MCF 10A (cell line): ENCODE results near the gene MCAM. TPM values are rescaled to one million over a fixed set of nuclear protein-coding genes. Genes with fewer than 3 reads are reported as not detected.

Source experiments
- BruUV-seq: library from RNA; stranded (reverse); fragments of 400-500 nt; replicated peaks from 2 replicates; lab custom pipeline; 2021; lab: Mats Ljungman, UMichigan
- CTCF ChIA-PET: fragments of 300-600 bp; sonication (Branson Sonifier 250); formaldehyde crosslinking; extraction: SDS; loops from one replicate; lab custom pipeline; 2021; ENCODE audit warnings: antibody characterized with exemption, inconsistent platforms; lab: Yijun Ruan, JAX
- POLR2A ChIA-PET: fragments of 300-600, 350-650 bp; sonication (Branson Sonifier 250); formaldehyde crosslinking; extraction: SDS; loops from one replicate; lab custom pipeline; 2020; ENCODE audit warnings: antibody characterized with exemption, inconsistent platforms; lab: Yijun Ruan, JAX
- DNase-seq: peaks from one replicate; pipeline ENCODE4 v3.0.0-alpha.2; 2018; ENCODE audit not compliant: unreplicated experiment
- H3K27ac Mint-ChIP-seq: one replicate; pipeline ENCODE4 v1.8.0; 2022; ENCODE audit warnings: mild to moderate bottlenecking, low read depth, mixed read lengths; ENCODE audit not compliant: unreplicated experiment
- H3K27me3 Mint-ChIP-seq: one replicate; pipeline ENCODE4 v1.8.0; 2022; ENCODE audit warnings: mixed read lengths; ENCODE audit not compliant: insufficient read depth, unreplicated experiment
- H3K36me3 Mint-ChIP-seq: one replicate; pipeline ENCODE4 v1.8.0; 2022; ENCODE audit warnings: mild to moderate bottlenecking, moderate library complexity, mixed read lengths; ENCODE audit not compliant: insufficient read depth, unreplicated experiment
- H3K4me1 Mint-ChIP-seq: one replicate; pipeline ENCODE4 v1.8.0; 2022; ENCODE audit warnings: mixed read lengths; ENCODE audit not compliant: insufficient read depth, unreplicated experiment
- H3K4me3 Mint-ChIP-seq: one replicate; pipeline ENCODE4 v1.8.0; 2022; ENCODE audit warnings: mild to moderate bottlenecking, moderate library complexity, mixed read lengths; ENCODE audit not compliant: unreplicated experiment
- H3K9me3 Mint-ChIP-seq: one replicate; pipeline ENCODE4 v1.8.0; 2022; ENCODE audit warnings: mixed read lengths; ENCODE audit not compliant: unreplicated experiment
- CTCF ChIP-seq: fragments of 200-600 bp; IDR thresholded peaks from one replicate; pipeline ENCODE4 v1.8.0; 2022; ENCODE audit warnings: antibody characterized with exemption, mild to moderate bottlenecking; ENCODE audit not compliant: unreplicated experiment
- intact Hi-C: fragments of 100-400 bp; cut with micrococcal nuclease; formaldehyde crosslinking; loops from 2 replicates; pipeline ENCODE4 v1.14.1; 2022
- total RNA-seq: library from RNA; stranded (reverse); gene quantifications from 2 replicates; pipeline ENCODE4 v1.2.3, GENCODE V29; 2022

Gene MCAM
- total RNA-seq, 1 experiment from 2014 or later: 3.5 TPM

DNA sequence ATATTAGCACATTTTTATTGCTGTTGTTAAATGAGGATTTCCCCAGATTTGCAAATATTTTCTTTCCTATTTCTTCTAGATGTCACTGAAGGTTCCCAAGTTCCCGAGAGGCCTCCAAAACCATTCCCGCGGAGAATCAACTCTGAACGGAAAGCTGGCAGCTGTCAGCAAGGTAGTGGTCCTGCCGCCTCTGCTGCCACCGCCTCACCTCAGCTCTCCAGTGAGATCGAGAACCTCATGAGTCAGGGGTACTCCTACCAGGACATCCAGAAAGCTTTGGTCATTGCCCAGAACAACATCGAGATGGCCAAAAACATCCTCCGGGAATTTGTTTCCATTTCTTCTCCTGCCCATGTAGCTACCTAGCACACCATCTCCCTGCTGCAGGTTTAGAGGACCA is 17.5 kb downstream of the MCAM start:
- no peaks in the 10 kb centered on the region for H3K9me3 Mint-ChIP-seq
- intact Hi-C loops: loop anchor here (5.0 kb wide), 1 partner anchor 92 kb away; the partner anchor contains the start of gene CBL
- no peak overlapping the region for H3K27ac Mint-ChIP-seq
- H3K27me3 Mint-ChIP-seq: no peaks in the 10 kb centered on the region
- ChIA-PET POLR2A (interaction anchor here (0.5 kb wide), 1 partner anchor 9 kb away, joined by 3 read pairs; no protein-coding TSS in a partner anchor), CTCF (interaction anchor here (1.2 kb wide), 1 partner anchor 15 kb away, joined by 3 read pairs; no protein-coding TSS in a partner anchor)
- no peak for TF ChIP-seq CTCF
- no TSS peak for BruUV-seq
- H3K36me3 Mint-ChIP-seq: peaks cover 67% of the 10 kb centered on the region
- H3K4me1 Mint-ChIP-seq: no peaks in the 10 kb centered on the region
- H3K4me3 Mint-ChIP-seq: no peak overlapping the region
- DNase-seq: no peak

GRCh38 chr11:119298726-119299125 is 18.2 kb downstream of the MCAM start:
- no peak for DNase-seq
- peaks cover 60% of the 10 kb centered on the region for H3K36me3 Mint-ChIP-seq
- intact Hi-C loops: loop anchor here (5.0 kb wide), 1 partner anchor 91 kb away; the partner anchor contains the start of gene CBL
- BruUV-seq: no TSS peak
- H3K4me1 Mint-ChIP-seq: no peaks in the 10 kb centered on the region
- no peaks in the 10 kb centered on the region for H3K9me3 Mint-ChIP-seq
- no peak overlapping the region for H3K27ac Mint-ChIP-seq
- no peak for TF ChIP-seq CTCF
- POLR2A ChIA-PET: no interaction called here
- no peak overlapping the region for H3K4me3 Mint-ChIP-seq
- CTCF ChIA-PET: no interaction called here
- no peaks in the 10 kb centered on the region for H3K27me3 Mint-ChIP-seq

- Mint-ChIP-seq H3K36me3 (peaks cover 53% of the 10 kb centered on the region), H3K27ac (no peak overlapping the region), H3K27me3 (no peaks in the 10 kb centered on the region), H3K4me3 (no peak overlapping the region), H3K9me3 (no peaks in the 10 kb centered on the region), H3K4me1 (no peaks in the 10 kb centered on the region)
- CTCF ChIA-PET: interaction anchor here (0.6 to 1.8 kb wide), 7 partner anchors 9 to 1491 kb away, joined by 3 to 5 read pairs (median 3); partner anchors contain the start of gene CBL
- intact Hi-C loops: loop anchor here (5.0 kb wide), 1 partner anchor 91 kb away; the partner anchor contains the start of gene CBL
- no peak for DNase-seq
- no TSS peak for BruUV-seq
- POLR2A ChIA-PET: no interaction called here
- TF ChIP-seq CTCF: no peak
These were observed 19.0 kb downstream of the MCAM start for GRCh38 chr11:119297938-119298337.

GRCh38 chr11:119295178-119295577 is 21.8 kb downstream of the MCAM start:
- ChIA-PET POLR2A (no interaction called here), CTCF (interaction anchor here (0.6 kb wide), 1 partner anchor 97 kb away, joined by 3 read pairs; no protein-coding TSS in a partner anchor)
- BruUV-seq: no TSS peak
- H3K27me3 Mint-ChIP-seq: no peaks in the 10 kb centered on the region
- DNase-seq: peak; percentile 47
- intact Hi-C loops: loop anchor here (5.0 kb wide), 1 partner anchor 88 kb away; the partner anchor contains the start of gene CBL
- TF ChIP-seq CTCF: peak; percentile 26
- no peaks in the 10 kb centered on the region for H3K9me3 Mint-ChIP-seq
- no peak overlapping the region for H3K27ac Mint-ChIP-seq
- H3K36me3 Mint-ChIP-seq: peaks cover 47% of the 10 kb centered on the region
- H3K4me3 Mint-ChIP-seq: no peak overlapping the region
- no peaks in the 10 kb centered on the region for H3K4me1 Mint-ChIP-seq
